Left renal cortex interstitium (tissue), 4 donors: ENCODE measurements around the gene SCYL1. TPM values are rescaled to one million over a fixed set of nuclear protein-coding genes. Genes with fewer than 3 reads are reported as not detected.

Experiments used
- DNase-seq, 4 donors: peaks; one replicate each; pipeline ENCODE4 v3.0.0-alpha.2; 2013; ENCODE audit warnings: low read depth in 4 of 4, low spot score in 2 of 4, missing footprints in 1 of 4
- polyA plus RNA-seq, 4 donors: library from polyadenylated mRNA; unstranded; fragments of 120-200 nt; gene quantifications; one replicate each; pipeline ENCODE4 v1.2.1, GENCODE V29; 2013; ENCODE audit not compliant: insufficient read length in 4 of 4

Gene SCYL1
- polyA plus RNA-seq, 4 donors, result 63.1 to 86.0 (median 75.2) TPM

DNA sequence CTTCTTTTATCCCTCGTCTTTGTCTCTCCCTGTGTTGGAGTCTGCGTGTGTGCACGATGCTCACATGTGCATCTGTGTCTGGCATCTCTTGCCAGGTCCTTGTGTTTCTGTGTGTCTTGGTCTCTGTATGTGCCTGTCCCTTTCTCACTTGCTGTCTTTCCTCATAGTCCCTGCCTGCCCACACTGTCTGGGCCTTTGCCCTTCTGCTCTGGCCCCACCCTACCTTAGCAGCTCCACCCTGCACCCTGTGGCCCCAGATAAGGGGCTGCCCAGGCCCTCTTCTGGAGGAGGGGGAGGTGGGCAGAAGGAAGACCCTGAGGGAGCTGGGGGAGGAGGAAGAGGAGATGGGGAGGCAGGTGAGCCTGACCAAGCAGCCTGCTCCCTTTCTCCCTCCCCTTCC is 53.8 kb downstream of the SCYL1 start:
- no peak for DNase-seq

DNA sequence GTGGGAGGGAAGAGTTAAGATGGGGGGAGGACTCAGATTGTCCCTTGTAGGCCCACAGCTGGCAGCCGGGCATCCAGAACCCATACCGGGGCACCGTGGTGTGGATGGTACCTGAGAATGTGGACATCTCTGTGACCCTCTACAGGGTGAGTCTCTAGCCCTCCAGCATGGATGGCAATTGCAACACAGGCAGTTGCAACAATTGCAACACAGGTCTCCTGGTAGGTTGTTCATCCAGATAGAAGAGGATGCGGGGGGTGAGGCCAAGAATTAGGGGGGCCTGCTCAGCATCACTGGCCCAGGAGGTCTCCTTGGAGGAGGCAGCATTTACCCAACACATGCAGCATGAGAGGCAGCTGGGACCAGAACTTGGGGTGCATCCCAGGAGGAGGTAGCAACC is 54.4 kb downstream of the SCYL1 start:
- no peak for DNase-seq

DNA sequence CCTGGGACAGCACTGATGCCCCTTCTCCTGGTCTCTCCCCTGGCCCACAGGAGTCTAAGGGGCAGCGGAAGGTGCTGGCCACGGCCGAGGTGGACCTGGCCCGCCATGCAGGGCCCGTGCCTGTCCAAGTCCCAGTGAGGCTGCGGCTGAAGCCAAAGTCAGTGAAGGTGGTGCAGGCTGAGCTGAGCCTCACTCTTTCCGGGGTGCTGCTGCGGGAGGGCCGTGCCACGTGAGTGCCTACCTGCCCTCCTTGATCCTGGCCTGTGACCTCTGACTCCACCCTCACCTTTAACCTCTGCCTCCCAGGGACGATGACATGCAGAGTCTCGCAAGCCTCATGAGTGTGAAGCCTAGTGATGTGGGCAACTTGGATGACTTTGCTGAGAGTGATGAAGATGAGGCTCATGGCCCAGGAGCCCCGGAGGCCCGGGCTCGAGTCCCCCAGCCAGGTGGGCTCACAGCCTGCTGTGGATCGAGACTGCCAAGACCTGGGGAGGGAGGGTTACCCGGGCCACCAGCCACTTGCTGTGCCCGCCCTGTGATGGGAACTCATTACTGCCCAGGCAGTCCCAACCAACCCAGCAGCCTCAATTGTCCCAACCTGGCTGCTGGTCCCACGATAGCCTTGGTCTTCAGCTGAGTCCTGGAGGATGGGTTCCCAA is 55.3 kb downstream of the SCYL1 start:
- DNase-seq, result no peak

DNA sequence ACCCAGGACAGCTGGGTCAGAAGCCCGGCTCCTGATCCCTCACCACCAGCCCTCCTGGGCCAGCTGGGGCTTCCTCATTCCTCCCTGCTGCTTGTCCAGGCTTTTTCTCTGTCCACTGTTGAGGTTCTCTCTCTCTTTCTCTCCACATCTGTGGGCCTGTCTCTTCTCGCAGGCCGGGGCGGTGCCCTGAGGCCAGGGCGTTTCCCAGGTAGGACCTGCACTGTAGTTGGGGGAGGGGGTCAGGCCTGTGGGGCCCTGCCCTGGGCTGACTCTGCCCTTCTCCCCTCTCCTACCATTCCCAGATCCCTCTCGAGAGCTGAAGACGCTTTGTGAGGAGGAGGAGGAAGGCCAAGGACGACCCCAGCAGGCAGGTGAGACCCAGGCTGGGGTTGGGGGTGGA is 55.9 kb downstream of the SCYL1 start:
- DNase-seq, result no peak

DNA sequence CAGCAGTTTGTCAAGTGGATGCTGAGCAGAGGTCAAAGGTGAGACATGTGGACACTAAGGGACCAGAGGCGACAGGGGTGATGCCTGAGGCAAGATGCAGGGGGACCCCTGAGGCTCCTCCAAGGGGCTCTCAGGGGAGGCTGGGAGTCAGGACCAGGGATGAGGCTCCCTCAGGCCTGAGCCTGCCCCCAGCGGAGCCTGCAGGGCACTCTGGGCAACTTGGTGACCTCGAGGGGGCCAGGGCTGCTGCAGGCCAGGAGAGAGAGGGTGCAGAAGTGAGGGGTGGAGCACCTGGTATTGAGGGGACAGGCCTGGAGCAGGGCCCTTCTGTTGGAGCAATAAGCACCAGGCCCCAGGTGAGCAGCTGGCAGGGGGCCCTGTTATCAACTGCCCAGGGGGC is 57.0 kb downstream of the SCYL1 start:
- no peak for DNase-seq

DNA sequence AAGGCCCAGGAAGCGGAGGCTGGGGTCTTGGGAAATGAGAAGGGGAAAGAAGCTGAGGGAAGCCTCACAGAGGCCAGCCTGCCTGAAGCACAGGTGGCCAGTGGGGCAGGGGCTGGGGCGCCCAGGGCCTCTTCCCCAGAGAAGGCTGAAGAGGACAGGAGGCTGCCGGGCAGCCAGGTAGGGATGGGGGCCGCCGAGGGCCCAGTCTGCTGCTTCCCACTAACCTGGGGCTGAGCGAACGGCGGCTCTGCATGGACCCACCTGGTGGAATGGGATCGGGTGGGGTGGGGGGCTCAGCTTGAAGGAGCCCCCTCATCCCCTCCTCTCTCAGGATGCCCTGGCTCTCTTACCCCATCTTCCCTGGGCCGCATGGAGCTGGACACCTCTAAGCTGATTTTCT is 58.7 kb downstream of the SCYL1 start:
- DNase-seq, result no peak

DNA sequence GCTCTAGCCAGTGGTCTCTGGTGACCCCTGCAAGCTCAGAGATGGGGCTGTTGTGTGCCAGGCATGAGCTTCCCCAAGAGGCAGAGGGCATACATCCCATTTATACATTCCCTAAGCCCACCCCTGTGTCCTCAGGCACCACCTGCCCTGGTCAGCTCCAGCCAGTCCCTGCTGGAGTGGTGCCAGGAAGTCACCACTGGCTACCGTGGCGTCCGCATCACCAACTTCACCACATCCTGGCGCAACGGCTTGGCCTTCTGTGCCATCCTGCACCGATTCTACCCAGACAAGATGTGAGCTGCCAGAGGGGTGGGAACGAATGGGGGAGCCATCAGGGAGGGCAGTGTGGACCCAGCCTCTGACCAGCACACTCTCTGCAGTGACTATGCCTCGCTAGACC is 59.2 kb downstream of the SCYL1 start:
- DNase-seq, result no peak

DNA sequence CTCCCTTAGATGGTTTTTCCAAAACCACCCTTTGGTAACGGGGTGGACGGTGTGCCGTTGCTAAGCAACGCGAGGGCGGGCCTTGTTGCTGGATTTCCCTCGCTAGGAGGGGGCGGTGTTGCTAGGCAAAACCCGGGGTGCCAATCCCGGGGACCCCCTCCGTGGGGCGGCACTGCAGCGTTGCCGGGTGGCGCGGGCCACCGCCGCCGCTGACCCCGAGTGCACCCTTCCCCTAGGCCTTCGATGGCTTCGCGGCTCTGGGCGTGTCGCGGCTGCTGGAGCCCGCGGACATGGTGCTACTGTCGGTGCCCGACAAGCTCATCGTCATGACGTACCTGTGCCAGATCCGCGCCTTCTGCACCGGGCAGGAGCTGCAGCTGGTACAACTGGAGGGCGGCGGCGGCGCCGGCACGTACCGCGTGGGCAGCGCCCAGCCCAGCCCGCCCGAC is 59.9 kb downstream of the SCYL1 start:
- DNase-seq, result no peak

DNA sequence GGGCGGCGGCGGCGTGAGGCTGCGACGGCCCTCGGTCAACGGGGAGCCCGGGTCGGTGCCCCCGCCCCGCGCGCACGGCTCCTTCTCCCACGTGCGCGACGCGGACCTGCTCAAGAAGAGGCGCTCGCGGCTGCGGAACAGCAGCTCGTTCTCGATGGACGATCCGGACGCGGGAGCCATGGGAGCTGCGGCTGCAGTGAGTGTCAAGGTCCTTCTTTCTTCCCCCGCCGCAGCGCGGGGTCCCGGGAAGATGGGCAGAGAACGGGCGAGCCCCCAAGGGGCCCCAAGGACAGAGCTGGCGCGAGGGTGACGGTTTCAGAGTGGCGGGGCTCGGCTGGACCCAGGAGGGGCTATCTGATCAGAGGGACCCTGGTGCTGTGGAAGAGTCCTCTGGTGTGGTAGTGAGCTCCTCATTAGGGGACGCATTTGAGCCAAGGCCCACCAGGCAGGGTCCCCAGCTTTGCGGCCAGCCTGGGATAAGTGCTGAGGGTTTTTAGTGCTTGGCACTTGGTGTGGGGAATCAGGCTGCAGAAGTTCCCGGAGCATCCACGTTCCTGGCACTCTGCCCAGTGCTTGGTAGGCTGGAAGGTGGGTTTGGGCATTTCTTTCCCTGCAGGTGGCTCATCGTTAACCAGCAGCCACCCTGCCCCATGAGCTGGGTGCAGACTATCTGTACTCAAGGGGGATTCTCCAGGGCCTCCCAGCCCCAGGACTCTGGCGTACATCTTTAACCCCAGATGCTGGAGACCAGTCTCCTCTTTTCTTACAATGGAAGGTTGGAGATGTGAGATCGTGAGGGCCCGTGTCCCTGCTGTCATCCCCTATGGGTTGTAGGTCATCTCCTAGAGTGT is 60.7 kb downstream of the SCYL1 start:
- no peak for DNase-seq

DNA sequence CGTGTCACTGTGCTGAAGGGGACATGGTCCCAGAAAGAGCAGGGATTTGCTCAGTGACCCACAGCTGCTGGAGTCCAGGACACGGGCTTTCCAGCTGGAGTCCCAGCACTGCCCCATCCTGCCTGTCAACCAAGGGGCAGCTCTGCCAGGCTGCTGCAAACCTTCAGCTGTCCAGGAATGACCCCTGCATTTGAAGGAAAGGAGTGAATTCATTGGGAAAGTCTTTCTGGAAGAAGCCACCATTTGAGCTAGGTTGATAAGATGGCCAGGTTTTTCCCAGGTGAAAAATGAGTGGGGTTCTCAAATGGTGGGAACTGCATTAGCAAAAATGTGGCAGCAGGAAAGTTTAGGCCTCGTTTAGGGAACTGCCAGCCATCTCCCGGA is 61.4 kb downstream of the SCYL1 start:
- DNase-seq, result no peak

DNA sequence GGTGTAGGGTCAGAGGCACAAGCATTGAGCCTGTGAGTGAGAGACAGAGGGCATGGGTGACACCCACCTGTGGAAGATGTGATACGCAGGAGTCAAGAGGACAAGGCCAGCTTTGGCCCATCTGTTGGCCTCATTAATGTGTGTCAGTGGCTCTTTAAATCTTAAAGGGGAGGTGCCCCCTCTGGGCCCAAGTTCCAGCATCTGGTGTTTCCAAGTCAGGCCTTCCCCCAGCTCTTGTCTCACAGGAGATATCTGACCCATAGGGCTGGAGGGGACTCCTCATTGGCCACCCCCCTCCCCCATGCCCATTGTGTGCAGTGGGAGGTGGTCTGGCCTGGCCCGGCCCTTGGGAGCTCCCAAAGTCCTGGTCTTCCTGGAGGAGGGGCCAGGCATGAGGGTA is 61.8 kb downstream of the SCYL1 start:
- DNase-seq, result no peak

Other genes starting within 250 kb of the SCYL1 start
- gene CDC42EP2, start 210.2 kb upstream of the SCYL1 start, polyA plus RNA-seq, result 10 to 100 TPM in 2 of 4 donors, 1 to 10 TPM in 2; 7.9 to 16.4 (median 11.6) TPM
- gene DPF2, start 191.2 kb upstream of the SCYL1 start, polyA plus RNA-seq, result 100 to 1,000 TPM in 1 of 4 donors, 10 to 100 TPM in 3; 80.5 to 105 (median 90.8) TPM
- under 1 TPM; 0.55 to 0.90 (median 0.86) TPM for gene TIGD3, start 170.3 kb upstream of the SCYL1 start, polyA plus RNA-seq
- gene SLC25A45, start 142.4 kb upstream of the SCYL1 start, polyA plus RNA-seq, result 10 to 100 TPM in 1 of 4 donors, 1 to 10 TPM in 3; 4.0 to 10.5 (median 7.1) TPM
- 10 to 100 TPM; 14.5 to 24.4 (median 22.2) TPM for gene FRMD8, start 138.4 kb upstream of the SCYL1 start, polyA plus RNA-seq
- gene NEAT1, start 102.3 kb upstream of the SCYL1 start, polyA plus RNA-seq, result 100 to 1,000 TPM in 3 of 4 donors, 10 to 100 TPM in 1; 71.3 to 336 (median 211) TPM
- 1,000 to 10,000 TPM in 2 of 4 donors, 100 to 1,000 TPM in 2; 299 to 1,150 (median 876) TPM for gene MALAT1, start 26.0 kb upstream of the SCYL1 start, polyA plus RNA-seq
- gene LTBP3, start 33.3 kb downstream of the SCYL1 start, polyA plus RNA-seq, result 100 to 1,000 TPM in 3 of 4 donors, 10 to 100 TPM in 1; 93.0 to 182 (median 140) TPM
- 10 to 100 TPM; 45.3 to 69.4 (median 59.0) TPM for gene ZNRD2, start 45.4 kb downstream of the SCYL1 start, polyA plus RNA-seq
- gene FAM89B, start 47.5 kb downstream of the SCYL1 start, polyA plus RNA-seq, result 10 to 100 TPM; 20.1 to 41.3 (median 29.2) TPM
- gene EHBP1L1, start 51.0 kb downstream of the SCYL1 start, polyA plus RNA-seq, result 10 to 100 TPM in 3 of 4 donors, 1 to 10 TPM in 1; 9.4 to 23.3 (median 16.2) TPM
- under 1 TPM in 3 of 4 donors, not detected in 1; 0.14 to 0.34 (median 0.21) TPM for gene KCNK7, start 70.7 kb downstream of the SCYL1 start, polyA plus RNA-seq
- gene MAP3K11, start 89.1 kb downstream of the SCYL1 start, polyA plus RNA-seq, result 10 to 100 TPM; 35.2 to 54.0 (median 45.5) TPM
- 10 to 100 TPM; 22.4 to 43.0 (median 34.9) TPM for gene PCNX3, start 90.7 kb downstream of the SCYL1 start, polyA plus RNA-seq
- gene SIPA1, start 113.0 kb downstream of the SCYL1 start, polyA plus RNA-seq, result 10 to 100 TPM; 23.2 to 46.3 (median 31.4) TPM
- gene RELA, start 137.8 kb downstream of the SCYL1 start, polyA plus RNA-seq, result 10 to 100 TPM; 45.0 to 63.4 (median 56.9) TPM
- gene KAT5, start 187.2 kb downstream of the SCYL1 start, polyA plus RNA-seq, result 10 to 100 TPM; 68.5 to 80.9 (median 80.1) TPM
- 10 to 100 TPM; 31.9 to 62.5 (median 53.3) TPM for gene RNASEH2C, start 195.7 kb downstream of the SCYL1 start, polyA plus RNA-seq